HL-60 (cell line): Measurements from ENCODE around the gene U2AF1L4.

ENCODE experiments used
- DNase-seq, 2 experiments: peaks; one replicate each; pipeline ENCODE4 v3.0.0-alpha.2; 2010 to 2020; ENCODE audit warnings: low read depth in 1 of 2, low spot score in 1 of 2
- H3K27ac ChIP-seq: fragments of 250-450 bp; sonication (Bioruptor Pico); replicated peaks from 2 replicates; pipeline ENCODE4 v1.5.1; 2020; ENCODE audit warnings: mild to moderate bottlenecking, moderate library complexity
- H3K27me3 ChIP-seq: fragments of 250-450 bp; sonication (Bioruptor Pico); 2 replicates; pipeline ENCODE4 v1.5.1; 2021; ENCODE audit warnings: mild to moderate bottlenecking, moderate library complexity; ENCODE audit not compliant: insufficient read depth, poor library complexity, severe bottlenecking
- H3K4me3 ChIP-seq: replicated peaks from 2 replicates; pipeline ENCODE4 v1.5.1; 2011; ENCODE audit warnings: mild to moderate bottlenecking, control low read depth, low read length; ENCODE audit not compliant: insufficient read depth
- CTCF ChIP-seq: IDR thresholded peaks from one replicate; pipeline ENCODE4 v1.5.1; 2011; ENCODE audit warnings: low read length, control low read depth, inconsistent platforms; ENCODE audit not compliant: insufficient read depth
- GABPA ChIP-seq: IDR thresholded peaks from 2 replicates; pipeline ENCODE4 v1.6.1; 2012; ENCODE audit warnings: low read depth
- POLR2AphosphoS5 ChIP-seq: IDR thresholded peaks from 2 replicates; pipeline ENCODE4 v1.6.1; 2012; ENCODE audit warnings: low read depth
- SPI1 ChIP-seq: IDR thresholded peaks from 2 replicates; pipeline ENCODE4 v1.6.1; 2012; ENCODE audit warnings: low read depth, mild to moderate bottlenecking, borderline replicate concordance
- TF ChIP-seq, protein P1 (sequence below): IDR thresholded peaks from 2 replicates; pipeline ENCODE4 v1.6.1; 2012; ENCODE audit warnings: low read depth; ENCODE audit not compliant: insufficient replicate concordance

The U2AF1L4 gene

GRCh38 chr19:35731353-35731752, 13.9 kb downstream of the U2AF1L4 start:
- no peak overlapping the region for H3K4me3 ChIP-seq
- no peak overlapping the region for H3K27ac ChIP-seq
- no peaks in the 10 kb centered on the region for H3K27me3 ChIP-seq
- TF ChIP-seq, protein P1, sequence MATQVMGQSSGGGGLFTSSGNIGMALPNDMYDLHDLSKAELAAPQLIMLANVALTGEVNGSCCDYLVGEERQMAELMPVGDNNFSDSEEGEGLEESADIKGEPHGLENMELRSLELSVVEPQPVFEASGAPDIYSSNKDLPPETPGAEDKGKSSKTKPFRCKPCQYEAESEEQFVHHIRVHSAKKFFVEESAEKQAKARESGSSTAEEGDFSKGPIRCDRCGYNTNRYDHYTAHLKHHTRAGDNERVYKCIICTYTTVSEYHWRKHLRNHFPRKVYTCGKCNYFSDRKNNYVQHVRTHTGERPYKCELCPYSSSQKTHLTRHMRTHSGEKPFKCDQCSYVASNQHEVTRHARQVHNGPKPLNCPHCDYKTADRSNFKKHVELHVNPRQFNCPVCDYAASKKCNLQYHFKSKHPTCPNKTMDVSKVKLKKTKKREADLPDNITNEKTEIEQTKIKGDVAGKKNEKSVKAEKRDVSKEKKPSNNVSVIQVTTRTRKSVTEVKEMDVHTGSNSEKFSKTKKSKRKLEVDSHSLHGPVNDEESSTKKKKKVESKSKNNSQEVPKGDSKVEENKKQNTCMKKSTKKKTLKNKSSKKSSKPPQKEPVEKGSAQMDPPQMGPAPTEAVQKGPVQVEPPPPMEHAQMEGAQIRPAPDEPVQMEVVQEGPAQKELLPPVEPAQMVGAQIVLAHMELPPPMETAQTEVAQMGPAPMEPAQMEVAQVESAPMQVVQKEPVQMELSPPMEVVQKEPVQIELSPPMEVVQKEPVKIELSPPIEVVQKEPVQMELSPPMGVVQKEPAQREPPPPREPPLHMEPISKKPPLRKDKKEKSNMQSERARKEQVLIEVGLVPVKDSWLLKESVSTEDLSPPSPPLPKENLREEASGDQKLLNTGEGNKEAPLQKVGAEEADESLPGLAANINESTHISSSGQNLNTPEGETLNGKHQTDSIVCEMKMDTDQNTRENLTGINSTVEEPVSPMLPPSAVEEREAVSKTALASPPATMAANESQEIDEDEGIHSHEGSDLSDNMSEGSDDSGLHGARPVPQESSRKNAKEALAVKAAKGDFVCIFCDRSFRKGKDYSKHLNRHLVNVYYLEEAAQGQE, result no peak
- no peak for TF ChIP-seq CTCF
- no peak for TF ChIP-seq SPI1
- no peak for TF ChIP-seq GABPA
- no peak for TF ChIP-seq POLR2AphosphoS5
- no peak for DNase-seq

- Histone ChIP-seq H3K27ac (no peak overlapping the region), H3K4me3 (no peak overlapping the region), H3K27me3 (no peaks in the 10 kb centered on the region)
- no peak for DNase-seq
- TF ChIP-seq SPI1 (no peak), GABPA (no peak), POLR2AphosphoS5 (no peak), CTCF (no peak)
- TF ChIP-seq, protein P1, result no peak
Measured at GRCh38 chr19:35730326-35730725, 14.9 kb downstream of the U2AF1L4 start.

- TF ChIP-seq CTCF (no peak), SPI1 (no peak), GABPA (no peak), POLR2AphosphoS5 (no peak)
- TF ChIP-seq, protein P1, result no peak
- Histone ChIP-seq H3K27ac (no peak overlapping the region), H3K27me3 (no peaks in the 10 kb centered on the region), H3K4me3 (no peak overlapping the region)
- DNase-seq, result no peak
Measured at GRCh38 chr19:35729763-35730162, 15.5 kb downstream of the U2AF1L4 start.
